HuH-7.5 (cell line): Measurements from ENCODE around the gene DPP8.
"Not testable (repeated sequence)": the region's sequence is repeated elsewhere in the genome, so short reads cannot be mapped to it uniquely, and the experiment has no call there.

ENCODE experiments used
- DNase-seq: peaks from one replicate; pipeline ENCODE4 v3.0.0; 2011; ENCODE audit warnings: low spot score

Gene DPP8

DNA sequence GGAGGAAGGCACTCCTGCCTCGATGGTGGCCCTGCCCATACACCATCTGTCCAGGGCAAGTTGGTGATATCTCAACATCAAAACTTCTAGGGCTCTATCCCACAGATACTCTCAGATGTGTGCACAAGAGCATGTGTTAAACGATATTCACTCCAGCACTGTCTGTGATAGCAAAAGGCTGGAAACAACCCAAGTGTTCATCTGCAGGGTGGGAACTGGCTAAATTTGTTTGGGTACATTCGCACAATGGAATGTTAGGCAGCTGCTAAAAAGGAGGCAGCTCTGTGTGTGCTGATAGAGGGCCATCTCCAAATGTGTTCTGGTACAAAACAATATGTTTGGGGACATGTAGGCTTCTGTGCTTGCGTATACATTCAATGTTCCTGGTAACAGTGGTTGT is 114.5 kb downstream of the DPP8 start:
- DNase-seq: no peak

DNA sequence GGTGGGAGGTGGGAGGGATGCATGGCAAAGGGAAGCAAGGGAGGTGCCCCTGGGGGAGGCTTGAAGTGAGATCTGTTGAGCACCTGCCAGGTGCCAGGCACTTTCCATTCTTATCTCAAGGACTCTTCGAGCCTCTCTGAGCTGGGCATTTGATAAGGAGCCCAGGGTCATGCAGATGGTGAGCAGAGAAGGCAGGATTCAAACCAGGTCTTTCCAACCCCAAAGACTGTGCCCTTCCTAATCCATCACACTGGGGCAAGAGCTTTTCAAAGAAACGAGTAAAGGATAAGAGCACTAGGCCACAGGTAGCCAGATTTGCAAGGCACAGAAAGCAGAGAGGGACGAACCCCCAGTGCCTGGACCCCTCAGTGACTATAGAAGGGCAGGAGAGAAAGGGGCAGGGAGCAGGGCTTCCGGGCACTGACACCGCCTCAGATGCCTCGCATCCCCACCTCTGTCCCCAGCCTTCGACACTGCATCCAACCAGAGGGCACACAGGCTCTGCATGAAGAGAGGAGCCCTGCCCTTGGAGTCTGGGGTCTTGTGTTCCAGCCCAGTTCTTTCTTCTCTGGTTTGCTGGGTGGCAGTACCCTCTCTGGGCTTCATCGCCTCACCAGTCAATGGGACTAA is 115.8 kb downstream of the DPP8 start:
- no peak for DNase-seq

DNA sequence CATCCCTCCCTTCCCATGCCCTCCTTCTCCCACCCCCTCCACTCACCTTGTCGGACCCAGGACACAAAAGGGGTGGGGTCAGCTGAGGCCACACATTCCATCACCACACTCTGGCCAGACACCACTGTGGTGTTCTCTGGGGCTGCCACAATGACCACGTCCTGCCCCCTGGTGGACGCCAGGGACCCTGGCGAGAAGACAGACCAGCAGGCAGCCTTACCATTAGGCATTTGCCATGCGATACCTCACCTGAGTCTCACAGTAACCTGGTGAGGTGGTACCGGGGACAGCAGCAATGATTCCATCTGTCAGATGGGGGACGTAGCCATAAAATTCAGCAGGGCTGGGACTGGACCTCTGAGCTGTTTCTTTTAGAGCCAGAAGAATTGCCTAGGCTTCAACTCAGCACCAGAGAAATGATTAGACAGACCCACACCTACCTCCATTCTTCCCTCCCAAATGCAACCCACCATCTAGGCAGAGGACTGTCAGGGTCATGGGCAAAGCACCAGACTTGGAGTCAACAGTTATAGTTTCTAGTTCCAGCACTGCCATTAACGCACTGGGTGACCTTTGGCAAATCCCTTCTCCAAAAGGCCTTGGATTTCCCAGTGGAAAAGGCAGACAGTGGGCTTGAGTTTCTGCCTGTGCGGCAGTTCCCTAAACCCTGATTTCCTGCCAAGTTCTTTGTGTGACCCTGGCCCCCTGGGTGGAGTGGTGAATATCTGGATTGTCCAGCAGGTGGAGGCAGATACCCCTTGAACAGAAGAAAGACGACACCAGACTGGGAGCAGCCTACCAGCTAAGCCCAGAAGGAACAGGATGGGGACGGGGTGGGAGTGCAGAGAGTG is 116.5 kb downstream of the DPP8 start:
- peak; percentile 98 for DNase-seq

DNA sequence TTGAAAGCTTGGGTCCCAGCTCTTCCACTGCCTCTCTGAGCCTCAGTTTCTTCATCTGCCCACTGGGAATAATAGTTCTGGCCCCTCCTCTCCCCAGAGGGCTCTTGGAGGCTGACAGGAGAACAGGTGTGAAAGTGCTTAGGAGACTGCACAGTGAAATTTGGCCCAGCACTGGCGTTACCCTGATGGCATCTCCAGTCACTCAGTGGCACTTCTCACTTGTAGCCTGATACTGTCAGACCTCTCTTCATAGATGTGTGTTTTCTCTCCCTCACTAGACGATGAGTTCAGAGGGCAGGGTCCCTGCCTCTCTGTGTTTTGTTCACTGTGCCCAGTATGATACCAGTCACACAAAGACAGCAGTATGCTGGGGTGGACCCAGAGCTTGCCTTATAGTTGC is 117.5 kb downstream of the DPP8 start:
- no peak for DNase-seq

DNA sequence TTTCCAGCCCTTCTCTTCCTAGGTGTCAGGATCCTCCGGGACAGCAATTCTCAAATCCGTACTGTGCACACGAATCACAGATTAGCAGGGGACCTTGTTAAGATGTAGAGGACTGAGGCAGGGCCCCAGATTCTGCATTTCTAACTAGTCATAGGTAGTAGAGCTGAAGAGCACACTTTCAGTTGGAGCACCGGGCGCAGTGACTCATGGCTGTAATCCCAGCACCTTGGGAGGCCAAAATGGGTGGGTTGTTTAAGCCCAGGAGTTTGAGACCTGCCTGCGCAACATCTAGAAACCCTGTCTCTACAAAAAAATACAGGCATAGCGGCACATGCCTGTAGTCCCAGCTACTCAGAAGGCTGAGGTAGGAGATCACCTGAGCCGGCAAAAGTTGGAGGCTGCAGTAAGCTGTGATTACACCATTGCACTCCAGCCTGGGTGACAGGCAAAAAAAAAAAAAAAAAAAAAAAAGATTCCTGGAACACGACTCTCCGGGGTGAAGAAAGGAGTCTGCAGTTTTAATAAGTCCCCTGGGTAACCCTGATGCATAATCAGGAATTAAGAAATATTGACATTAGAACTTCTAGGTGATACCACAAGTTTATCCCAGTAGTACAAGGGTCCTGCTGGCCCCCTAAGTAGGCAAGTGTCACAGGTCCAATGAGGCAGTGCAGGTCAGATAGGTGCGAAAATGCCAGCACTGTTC is 118.3 kb downstream of the DPP8 start:
- DNase-seq: no peak

DNA sequence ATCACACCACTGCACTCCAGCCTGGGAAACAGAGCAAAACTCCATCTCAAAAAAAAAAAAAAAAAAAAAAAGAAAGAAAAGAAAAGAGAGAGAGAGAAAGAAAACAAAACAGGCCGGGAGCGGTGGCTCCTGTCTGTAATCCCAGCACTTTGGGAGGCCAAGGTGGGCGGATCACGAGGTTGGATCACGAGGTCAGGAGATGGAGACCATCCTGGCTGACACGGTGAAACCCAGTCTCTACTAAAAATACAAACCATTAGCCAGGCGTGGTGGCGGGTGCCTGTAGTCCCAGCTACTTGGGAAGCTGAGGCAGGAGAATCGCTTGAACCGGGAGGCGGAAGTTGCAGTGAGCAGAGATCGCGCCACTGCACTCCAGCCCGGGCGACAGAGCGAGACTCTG is 119.0 kb downstream of the DPP8 start:
- DNase-seq: not testable (repeated sequence)

DNA sequence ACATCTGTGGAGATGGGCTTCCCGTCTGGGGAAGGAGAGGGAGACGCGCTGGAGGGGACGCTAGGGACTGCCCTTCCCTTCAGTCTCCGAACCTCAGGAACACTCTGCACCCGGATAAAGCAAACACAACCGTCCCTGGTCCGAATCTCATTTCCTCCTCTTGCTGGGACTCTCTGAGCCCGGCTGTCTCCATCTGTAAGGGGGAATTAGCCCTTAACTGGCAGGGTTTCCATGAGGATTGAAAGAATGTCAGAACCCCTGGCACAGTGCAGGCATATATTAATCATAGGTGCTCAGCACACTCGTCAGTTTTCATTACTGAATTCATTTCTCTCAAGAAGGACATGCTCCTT is 120.5 kb downstream of the DPP8 start:
- no peak for DNase-seq

DNA sequence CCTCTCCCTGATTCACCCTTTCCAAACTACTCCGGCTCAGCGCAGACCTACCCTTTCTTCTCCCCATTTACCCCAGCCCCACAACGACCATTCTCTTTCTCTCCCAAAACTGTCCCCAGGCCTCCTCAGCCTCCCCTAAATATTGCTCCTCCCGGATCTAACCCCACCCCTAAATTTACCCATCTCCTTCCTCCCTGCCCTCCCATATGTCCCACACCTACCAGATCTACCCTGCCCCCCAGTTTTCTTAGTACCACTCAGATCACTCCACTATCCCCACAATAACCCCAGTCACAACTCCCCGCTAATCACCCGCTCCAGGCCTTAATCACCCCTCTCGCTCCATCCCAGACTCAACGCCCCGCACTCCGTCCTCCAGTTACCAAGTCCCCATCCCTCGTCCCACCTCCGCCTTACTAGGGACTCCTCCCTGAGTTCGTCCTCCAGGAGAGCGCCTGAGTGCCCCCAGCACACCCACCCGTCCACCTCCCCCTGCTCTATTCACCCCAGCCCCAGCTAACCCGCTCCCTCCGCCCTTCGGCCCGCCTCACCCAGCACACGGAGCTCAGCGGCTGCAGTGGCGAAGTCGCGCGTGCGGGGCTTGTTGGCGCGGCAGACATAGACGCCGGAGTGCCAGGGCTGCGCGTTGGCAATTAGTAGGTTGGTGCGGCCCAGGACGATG is 121.1 kb downstream of the DPP8 start:
- DNase-seq: no peak

DNA sequence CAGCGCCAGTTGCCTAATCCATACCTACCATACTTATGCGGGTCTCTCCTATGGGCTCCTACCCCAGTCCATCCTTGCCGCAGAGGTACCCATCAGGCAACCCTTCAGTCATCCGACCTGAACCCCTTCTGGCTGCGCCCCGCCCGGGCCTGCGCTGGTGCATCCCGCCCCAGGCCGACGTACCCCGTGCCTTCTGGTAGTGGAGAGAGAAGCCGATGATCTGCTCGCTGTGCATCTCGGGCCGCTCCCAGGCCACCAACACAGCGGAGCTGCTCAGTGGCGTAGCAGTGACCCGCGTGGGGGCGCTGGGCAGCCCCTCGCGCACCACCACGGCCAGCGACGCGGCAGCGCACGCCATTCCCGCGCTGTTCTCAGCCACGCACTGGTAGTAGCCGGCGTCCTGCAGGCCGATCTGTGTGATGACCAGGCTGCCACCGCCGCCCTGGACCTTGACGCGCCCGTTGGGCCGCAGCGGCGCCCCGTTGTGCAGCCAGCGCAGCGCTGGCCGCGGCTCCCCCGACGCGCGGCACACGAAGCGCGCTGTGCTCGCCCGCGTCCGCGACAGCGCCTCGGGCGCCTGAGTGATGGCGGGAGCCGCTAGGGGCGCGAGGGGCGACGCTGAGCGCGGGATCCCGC is 121.8 kb downstream of the DPP8 start:
- no peak for DNase-seq

DNA sequence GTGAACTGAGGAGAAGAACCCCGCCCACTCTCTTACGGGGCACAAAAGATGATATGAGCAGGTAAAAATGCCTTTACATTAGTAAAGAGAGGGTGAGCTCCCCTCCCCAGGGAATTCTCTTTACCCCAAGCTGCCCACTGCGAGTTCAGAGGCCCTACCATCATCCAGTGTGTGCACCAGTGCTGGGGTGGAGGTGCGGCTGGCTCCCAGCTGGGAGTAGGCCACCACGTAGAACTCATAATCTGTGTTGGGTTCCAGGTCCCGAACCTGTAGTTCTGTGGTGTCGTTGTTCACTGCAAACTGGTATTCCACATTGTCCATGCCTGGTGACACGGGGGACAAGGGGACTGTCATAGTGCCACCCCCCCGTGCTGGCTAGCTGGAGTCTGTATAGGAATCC is 122.6 kb downstream of the DPP8 start:
- DNase-seq: no peak

DNA sequence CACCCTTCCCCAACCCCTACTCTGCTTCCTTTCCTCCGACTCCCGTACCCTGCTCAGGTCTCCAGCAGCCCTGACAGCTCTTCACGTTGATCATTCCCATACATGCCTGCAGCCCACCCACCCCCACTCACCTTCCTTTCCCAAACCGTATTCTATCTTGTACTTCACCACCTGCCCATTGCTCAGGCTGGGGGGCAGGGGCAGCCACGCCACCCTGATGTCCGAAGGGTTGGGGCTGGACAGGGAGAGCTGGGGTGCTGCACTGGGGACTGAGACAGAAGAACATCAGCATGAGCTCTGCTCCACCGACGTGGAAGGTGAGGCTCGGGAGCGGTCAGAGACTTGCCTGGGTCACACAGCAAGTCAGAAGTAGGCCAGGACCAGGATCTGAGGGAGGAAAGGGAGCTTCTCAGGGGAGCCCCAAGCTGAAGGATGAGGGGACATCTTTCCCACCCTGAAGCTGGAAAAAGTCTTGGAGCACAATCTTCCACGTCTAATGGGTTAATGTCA is 123.2 kb downstream of the DPP8 start:
- DNase-seq: no peak

DNA sequence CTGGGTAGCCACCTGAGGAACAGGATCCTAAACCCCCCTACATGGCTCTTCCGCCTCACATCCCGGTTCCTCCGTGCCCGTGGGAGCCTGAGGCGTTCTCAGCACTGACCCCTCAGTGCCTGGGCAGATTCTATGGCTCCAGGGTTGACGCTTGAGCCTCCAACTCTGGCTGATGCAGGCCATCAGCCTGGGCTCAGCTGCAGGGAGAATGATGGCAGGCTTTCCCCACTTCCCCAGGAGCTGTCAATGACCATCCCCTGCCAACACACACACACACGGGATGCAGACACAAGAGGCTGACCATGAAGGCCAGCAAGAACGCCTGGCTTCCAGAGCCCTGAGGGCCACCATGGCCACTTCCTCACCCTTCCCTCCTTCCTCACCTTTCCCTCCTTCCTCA is 123.9 kb downstream of the DPP8 start:
- DNase-seq: no peak

DNA sequence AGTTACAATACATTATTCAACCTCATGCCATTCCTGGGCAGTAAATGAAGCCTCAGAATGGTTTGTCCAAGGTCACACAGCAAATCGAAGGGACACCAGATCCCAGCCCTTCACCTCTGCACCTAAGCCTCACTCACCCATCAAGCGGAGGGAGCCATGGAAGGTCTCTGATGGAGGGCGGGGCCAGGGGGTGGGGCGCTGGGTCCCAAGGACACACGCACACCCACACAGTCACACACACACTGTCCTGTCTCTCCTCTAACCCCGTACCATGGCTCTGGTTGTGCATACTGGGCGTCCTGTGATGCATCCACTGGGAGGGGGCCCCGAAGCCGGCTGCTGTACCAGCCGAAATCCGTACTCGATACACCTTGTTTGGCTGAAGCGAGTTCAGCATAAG is 124.4 kb downstream of the DPP8 start:
- no peak for DNase-seq
